HG03571 (cell line): ENCODE measurements around the gene MCM10.
"Not testable (repeated sequence)": the region's sequence is repeated elsewhere in the genome, so short reads cannot be mapped to it uniquely, and the experiment has no call there.

Experiments
- ATAC-seq: cut with Tn5 transposase; IDR thresholded peaks from one replicate; pipeline ENCODE4 v1.9.1; 2021; ENCODE audit not compliant: unreplicated experiment

Gene MCM10

GRCh38 chr10:13219685-13220670, 58.6 kb downstream of the MCM10 start:
- no peak for ATAC-seq

- no peak for ATAC-seq
Measured at GRCh38 chr10:13221572-13221971, 60.2 kb downstream of the MCM10 start.

DNA sequence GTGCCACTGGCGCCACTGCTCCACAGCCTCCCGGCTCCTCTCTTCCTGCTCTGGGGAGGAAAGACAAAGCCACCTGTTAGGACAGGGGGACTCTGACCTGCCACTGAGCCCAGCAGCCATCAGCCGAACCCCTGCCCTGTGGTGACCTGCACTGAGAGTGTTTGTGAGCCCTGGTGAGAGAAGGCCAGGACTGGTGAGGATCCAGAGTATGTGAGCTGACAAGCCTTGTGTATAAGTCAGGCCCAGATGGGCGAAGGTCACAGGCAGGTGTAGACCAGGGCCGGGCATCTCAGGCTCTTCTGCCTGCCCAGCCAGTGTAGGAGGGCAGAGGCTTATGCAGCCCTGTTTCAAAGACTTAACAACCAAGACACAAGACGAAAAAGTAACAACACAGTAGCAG, 60.8 kb downstream of the MCM10 start:
- ATAC-seq: no peak

DNA sequence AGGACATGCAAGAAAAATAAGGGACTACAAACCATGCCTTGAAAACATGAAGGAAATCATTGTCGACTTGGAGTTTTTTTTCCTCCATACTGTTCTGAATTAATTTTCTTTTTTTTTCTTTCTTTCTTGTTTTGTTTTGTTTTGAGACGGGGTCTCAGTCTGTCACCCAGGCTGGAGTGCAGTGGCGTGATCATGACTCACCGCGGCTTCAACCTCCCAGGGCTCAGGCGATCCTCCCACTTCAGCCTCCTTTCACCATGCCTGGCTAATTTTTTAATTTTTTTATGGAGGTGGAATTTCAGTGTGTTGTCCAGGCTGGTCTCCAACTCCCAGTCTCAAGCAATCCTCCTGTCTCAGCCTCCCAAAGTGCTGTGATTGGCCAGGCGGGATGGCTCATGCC, 61.2 kb downstream of the MCM10 start:
- ATAC-seq: no peak

DNA sequence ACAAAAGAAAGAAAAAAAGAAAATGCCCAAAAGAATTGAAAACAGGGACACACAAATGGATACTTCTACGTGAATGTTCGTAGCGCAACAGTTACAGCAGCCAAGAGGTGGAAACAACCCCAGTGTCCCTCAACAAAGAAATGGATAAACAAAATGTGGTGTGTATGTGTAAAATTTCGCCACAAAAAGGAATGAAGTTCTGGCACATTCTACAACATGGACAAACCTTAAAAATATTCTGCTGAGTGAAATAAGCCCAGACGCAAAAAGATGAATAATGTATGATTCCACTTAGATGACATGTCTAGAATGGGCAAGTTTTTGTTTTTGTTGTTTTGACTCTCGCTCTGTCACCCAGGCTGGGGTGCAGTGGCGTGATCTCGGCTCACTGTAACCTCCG, 61.9 kb downstream of the MCM10 start:
- ATAC-seq: no peak

DNA sequence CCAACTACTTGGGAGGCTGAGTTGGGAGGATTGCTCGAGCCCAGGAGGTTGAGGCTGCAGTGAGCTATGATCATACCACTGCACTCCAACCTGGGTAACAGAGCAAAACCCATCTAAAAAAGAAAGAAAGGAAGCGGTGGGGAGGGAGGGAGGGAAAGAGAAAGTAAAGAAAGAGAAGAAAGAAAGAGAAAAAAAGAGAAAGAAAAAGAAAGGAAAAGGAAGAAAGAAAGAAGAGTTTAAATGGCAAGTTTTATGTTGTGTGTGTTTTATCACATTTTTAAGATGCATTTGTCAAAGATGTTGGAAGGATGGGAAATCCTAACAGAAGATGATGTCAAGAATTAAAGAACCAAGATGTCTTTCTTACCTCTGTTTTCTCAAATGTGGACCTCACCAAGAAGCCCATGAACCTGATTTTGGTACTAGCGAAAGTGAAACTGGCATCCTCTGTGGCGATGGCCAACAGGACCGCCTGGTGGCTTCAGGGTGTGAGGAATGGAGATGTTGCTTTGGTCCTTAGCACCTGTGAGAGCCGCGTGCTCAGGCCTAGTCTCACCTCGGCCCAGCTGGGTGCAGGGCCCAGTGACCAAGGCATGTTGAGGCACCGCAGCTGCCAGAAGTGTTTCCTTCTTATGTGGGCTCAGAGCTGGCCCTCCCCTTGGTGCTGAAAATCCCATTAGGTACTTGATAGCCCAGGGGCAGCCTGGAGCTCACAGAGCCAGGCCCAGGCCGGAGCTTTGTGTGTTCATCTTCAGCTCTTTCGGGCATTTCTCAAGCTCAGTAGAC, 63.0 kb downstream of the MCM10 start:
- ATAC-seq: no peak

DNA sequence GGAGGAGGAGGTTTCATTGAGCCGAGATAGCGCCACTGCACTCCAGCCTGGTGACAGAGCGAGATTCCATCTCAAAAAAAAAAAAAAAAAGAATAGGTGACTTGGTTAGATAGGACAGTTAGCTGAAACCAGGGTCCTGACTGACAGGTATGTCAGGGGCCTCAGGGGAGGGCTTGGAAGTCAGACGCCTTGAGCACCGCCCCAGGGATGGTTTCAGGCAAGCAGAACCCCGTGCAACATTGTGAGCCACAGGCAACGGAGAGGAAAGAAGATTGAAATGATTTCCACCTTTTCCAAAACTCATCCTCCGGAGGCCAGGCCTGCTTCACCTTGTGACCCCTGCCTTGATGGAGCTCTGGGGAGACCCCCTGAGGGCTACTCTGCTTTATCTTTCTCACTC, 64.2 kb downstream of the MCM10 start:
- no peak for ATAC-seq

GRCh38 chr10:13227031-13227430, 65.7 kb downstream of the MCM10 start:
- no peak for ATAC-seq

GRCh38 chr10:13231190-13231589, 69.8 kb downstream of the MCM10 start:
- ATAC-seq: no peak

GRCh38 chr10:13231808-13232207, 70.5 kb downstream of the MCM10 start:
- no peak for ATAC-seq

DNA sequence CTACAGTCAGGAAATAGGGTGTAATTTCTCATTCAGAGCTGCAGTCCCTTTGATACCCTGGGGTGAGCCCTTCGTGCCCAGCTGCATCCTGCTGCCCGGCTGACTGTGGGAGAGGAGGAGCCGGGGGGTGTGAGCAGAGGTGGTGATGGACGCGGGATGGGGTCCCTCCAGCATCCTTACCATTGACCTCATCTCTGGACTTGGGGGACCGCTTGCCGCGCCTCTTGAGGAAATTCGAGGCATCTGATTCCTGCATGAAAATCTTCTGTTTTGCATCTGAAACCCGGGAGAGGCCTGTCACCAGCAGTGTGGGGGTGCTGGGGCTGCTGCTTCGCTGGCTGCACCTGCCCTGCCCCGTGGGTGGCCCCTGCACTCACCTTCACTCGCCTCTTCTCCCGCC, 72.0 kb downstream of the MCM10 start:
- ATAC-seq: no peak

GRCh38 chr10:13234172-13234571, 72.8 kb downstream of the MCM10 start, which contains the start of gene UCMA:
Gene UCMA (minus strand): TSS chr10:13234374. CDS start chr10:13234258, 116 bp downstream.
- no peak for ATAC-seq

GRCh38 chr10:13234736-13235135, 73.4 kb downstream of the MCM10 start:
- ATAC-seq: not testable (repeated sequence)

DNA sequence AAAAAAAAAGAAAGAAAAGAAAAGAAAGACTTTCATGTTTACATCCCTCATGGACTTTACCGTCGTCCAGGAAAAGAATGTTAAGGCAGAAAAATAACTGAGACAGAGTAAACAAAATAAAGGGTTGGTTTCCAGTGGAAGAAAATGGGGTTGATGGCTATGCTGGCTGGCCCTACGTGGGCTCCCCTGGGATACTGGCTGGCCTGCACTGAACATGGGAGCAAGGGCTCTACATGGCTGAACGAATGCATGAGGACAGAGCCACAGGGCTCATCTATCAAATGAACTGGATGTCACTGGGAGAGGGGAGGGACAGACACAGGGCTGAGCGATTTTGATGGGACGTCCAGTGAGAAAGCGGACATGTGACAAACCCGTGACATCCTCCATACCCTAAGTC, 75.3 kb downstream of the MCM10 start:
- no peak for ATAC-seq

DNA sequence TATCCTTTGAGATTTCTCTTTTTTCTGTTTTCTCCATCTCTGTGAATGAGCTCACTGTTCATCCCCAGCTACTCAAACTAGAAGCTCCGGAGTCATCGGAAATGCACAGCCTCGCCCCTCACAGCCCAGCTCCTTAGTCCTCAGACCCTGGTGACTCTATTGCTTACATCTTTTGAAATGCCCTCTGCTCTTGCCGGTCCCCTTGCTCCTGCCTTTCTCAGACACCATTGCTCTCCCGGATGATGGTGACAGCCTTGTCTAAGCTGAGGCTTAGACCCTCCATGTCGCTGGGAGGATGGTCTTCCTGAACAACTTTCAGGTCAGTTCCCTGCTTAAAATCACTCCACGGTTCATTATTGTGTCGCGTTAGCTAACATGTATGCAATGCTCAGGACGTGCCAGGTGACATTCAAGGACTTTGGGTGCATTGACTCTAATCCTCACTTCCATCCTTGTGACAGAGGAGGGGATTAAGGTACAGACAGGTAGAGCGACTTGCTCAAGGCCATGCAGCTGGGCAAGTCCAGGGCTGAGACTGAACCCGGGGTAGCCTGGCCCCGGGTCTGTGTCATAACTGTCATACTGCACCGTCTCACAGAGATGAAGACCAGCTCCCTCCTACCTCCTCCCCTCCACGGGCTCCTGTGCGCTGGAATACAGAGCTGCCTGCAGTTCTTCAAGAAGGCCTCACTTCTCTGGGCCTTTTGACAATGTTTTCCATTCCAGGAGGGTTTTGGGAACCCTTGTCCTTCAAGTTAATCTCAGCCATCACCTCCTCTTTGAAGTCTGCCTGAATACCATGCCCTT, 77.1 kb downstream of the MCM10 start:
- no peak for ATAC-seq

GRCh38 chr10:13239923-13240322, 78.6 kb downstream of the MCM10 start:
- ATAC-seq: no peak

GRCh38 chr10:13241613-13242012, 80.3 kb downstream of the MCM10 start:
- ATAC-seq: no peak

- ATAC-seq: not testable (repeated sequence)
Measured at GRCh38 chr10:13242260-13242659, 80.9 kb downstream of the MCM10 start.

DNA sequence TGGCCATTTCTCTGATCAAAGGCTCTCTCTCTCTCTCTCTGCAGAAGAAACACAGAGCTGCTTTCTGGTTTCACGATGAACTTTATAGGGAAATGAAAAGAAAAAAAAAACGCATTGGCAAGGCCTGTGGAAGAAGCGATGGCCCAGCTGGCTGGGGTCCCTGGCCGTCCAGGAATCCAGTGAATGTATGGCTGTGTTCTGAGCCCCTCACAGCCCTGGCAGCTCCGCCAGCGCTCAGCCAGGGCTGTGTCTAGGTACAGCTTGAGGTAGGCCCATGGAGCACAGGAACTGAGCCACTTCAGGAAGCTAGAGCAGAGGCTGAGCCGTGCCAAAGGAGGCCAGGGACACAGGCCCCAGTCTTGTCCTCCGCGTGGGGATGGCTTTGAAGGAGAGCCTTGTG, 85.9 kb downstream of the MCM10 start:
- no peak for ATAC-seq

DNA sequence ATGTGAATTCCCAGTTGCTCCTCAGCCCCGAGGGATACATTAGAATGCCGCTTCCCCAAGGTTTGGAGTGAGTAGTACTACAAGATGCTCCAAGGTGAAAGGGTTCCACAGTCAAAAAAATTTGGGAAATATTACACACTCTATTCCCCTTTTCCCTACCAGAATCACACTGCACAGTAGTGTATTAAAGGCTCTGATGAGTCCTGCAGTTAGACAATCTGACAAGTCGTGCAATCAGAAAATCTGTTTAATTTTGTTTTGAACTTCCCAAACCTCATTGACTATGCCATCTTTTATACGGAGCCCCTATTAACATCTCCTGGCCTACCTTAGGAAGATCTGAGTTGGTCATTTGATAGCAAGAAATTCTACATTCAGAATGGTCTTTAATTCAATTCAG, 86.4 kb downstream of the MCM10 start:
- no peak for ATAC-seq

GRCh38 chr10:13253726-13254125, 92.4 kb downstream of the MCM10 start:
- no peak for ATAC-seq
